HepG2 (cell line): Measurements from ENCODE around the gene DCAF7. TPM values are rescaled to one million over a fixed set of nuclear protein-coding genes. Genes with fewer than 3 reads are reported as not detected.
A peak's percentile ranks its signal among the peaks of the same experiment; 100 is the strongest.

Experiments used
- BRCA1 ChIP-seq: sonication (generic); formaldehyde crosslinking; IDR thresholded peaks from 2 replicates; pipeline ENCODE4 v1.4.0; 2020; ENCODE audit warnings: missing genetic modification reagents
- ELF3 ChIP-seq: IDR thresholded peaks from 2 replicates; pipeline ENCODE4 v1.6.1; 2016; ENCODE audit warnings: missing genetic modification reagents, missing compliant biosample characterization
- EP300 ChIP-seq, 3 experiments: sonication (generic) in 1 of 3; formaldehyde crosslinking in 1 of 3; IDR thresholded peaks; 2 replicates each; pipeline versions ENCODE4 v1.5.1 to v1.6.1; 2011 to 2020; ENCODE audit warnings: low read depth in 2 of 3, low read length in 2 of 3, borderline replicate concordance in 1 of 3, improper control_type of control experiment in 1 of 3, mild to moderate bottlenecking in 1 of 3, missing genetic modification reagents in 1 of 3, moderate library complexity in 1 of 3
- LBX2 ChIP-seq: sonication (generic); formaldehyde crosslinking; IDR thresholded peaks from 2 replicates; pipeline ENCODE4 v1.5.0; 2020; ENCODE audit warnings: missing genetic modification reagents, mild to moderate bottlenecking, borderline replicate concordance
- MAX ChIP-seq: IDR thresholded peaks from 2 replicates; pipeline ENCODE4 v1.6.1; 2012; ENCODE audit warnings: inconsistent platforms
- MAZ ChIP-seq, 2 experiments: sonication (generic) in 1 of 2; formaldehyde crosslinking in 1 of 2; IDR thresholded peaks; 2 replicates each; pipeline versions ENCODE4 v1.5.0 to v1.6.1; 2012 to 2020; ENCODE audit warnings: low read depth in 2 of 2, mild to moderate bottlenecking in 2 of 2, borderline replicate concordance in 1 of 2, improper control_type of control experiment in 1 of 2, low read length in 1 of 2, missing genetic modification reagents in 1 of 2, moderate library complexity in 1 of 2
- SOX6 ChIP-seq, 2 experiments: fragments of 450-650 bp in 1 of 2; sonication (generic) in 1 of 2; formaldehyde crosslinking in 1 of 2; IDR thresholded peaks; 2 replicates each; pipeline versions ENCODE4 v1.4.0 to v1.6.1; 2017 to 2020; ENCODE audit warnings: antibody characterized with exemption in 1 of 2, mild to moderate bottlenecking in 1 of 2, missing genetic modification reagents in 1 of 2
- SSRP1 ChIP-seq: IDR thresholded peaks from 2 replicates; pipeline ENCODE4 v1.6.1; 2016; ENCODE audit warnings: control low read depth
- ZBED4 ChIP-seq: sonication (generic); formaldehyde crosslinking; IDR thresholded peaks from 2 replicates; pipeline ENCODE4 v1.4.0; 2020; ENCODE audit warnings: missing genetic modification reagents, borderline replicate concordance
- ZBTB14 ChIP-seq: sonication (generic); formaldehyde crosslinking; IDR thresholded peaks from 2 replicates; pipeline ENCODE4 v1.4.0; 2020; ENCODE audit warnings: missing genetic modification reagents
- ZGPAT ChIP-seq: IDR thresholded peaks from 2 replicates; pipeline ENCODE4 v1.6.1; 2016; ENCODE audit warnings: mild to moderate bottlenecking
- ZNF501 ChIP-seq: sonication (generic); formaldehyde crosslinking; IDR thresholded peaks from 2 replicates; pipeline ENCODE4 v1.5.1; 2020; ENCODE audit warnings: mild to moderate bottlenecking, moderate library complexity, missing genetic modification reagents
- ZNF557 ChIP-seq: sonication (generic); formaldehyde crosslinking; IDR thresholded peaks from 2 replicates; pipeline ENCODE4 v1.4.0; 2020; ENCODE audit warnings: missing genetic modification reagents
- ZNF589 ChIP-seq: sonication (generic); formaldehyde crosslinking; conservative IDR thresholded peaks from 2 replicates; pipeline ENCODE4 v1.8.0; 2022; ENCODE audit warnings: mild to moderate bottlenecking, moderate library complexity, missing genetic modification reagents
- ZNF652 ChIP-seq: IDR thresholded peaks from 2 replicates; pipeline ENCODE4 v1.6.1; 2016; ENCODE audit warnings: low read depth, borderline replicate concordance
- ZNF781 ChIP-seq: sonication (generic); formaldehyde crosslinking; IDR thresholded peaks from 2 replicates; pipeline ENCODE4 v1.5.1; 2020; ENCODE audit warnings: borderline replicate concordance, mild to moderate bottlenecking, missing genetic modification reagents; ENCODE audit errors: not compliant biosample characterization
- ZNF792 ChIP-seq: IDR thresholded peaks from 2 replicates; pipeline ENCODE4 v1.6.1; 2016
- polyA plus RNA-seq, 8 experiments: library from polyadenylated mRNA; depleted of rRNA in 3 of 8; stranded (reverse) in 7 of 8; unstranded in 1 of 8; fragments of >200 nt; fragmentation: Illumina TruSeq in 4 of 8; extraction: Trizol in 4 of 8; gene quantifications; 2 replicates each; pipeline versions ENCODE4 v1.2.1 to v1.2.3, GENCODE V29; 2011 to 2016; ENCODE audit warnings: low read depth in 4 of 8, missing spikeins in 1 of 8, mixed read lengths in 1 of 8; ENCODE audit not compliant: insufficient read depth in 1 of 8
- total RNA-seq, 5 experiments: library from RNA; depleted of rRNA; stranded (reverse); fragments of >200 nt; fragmentation: Illumina TruSeq; extraction: Trizol; gene quantifications; 2 replicates each; pipeline ENCODE4 v1.2.3, GENCODE V29; 2016; ENCODE audit warnings: low read depth in 1 of 5

DCAF7 gene
- total and polyA plus RNA-seq, 2 of the 13 experiments (the other 11 are each of a cell fraction or from before 2014, with no cell fraction given): 55.2 to 73.4 TPM

- peak; percentile 82; the same call in 1 of the 2 replicates for TF ChIP-seq ZBED4 (CRISPR knock-in tag)
- no peak for TF ChIP-seq SSRP1 (CRISPR knock-in tag)
- no peak for TF ChIP-seq LBX2 (CRISPR knock-in tag)
- peak; percentile 80 for TF ChIP-seq ELF3 (CRISPR knock-in tag)
- peak; percentile 37; the same call in 1 of the 2 replicates for TF ChIP-seq MAX
- no peak for TF ChIP-seq ZNF652 (CRISPR knock-in tag)
- peak; percentile 96 for TF ChIP-seq ZNF792 (CRISPR knock-in tag)
- TF ChIP-seq ZNF557 (CRISPR knock-in tag): peak; percentile 87; the same call in 1 of the 2 replicates
- no peak for TF ChIP-seq MAZ (IDR thresholded peaks at IDR 0.05; ENCODE audit: borderline replicate concordance, low read depth, low read length)
- peak; percentile 57 for TF ChIP-seq MAZ (CRISPR knock-in tag; IDR thresholded peaks at IDR 0.05; ENCODE audit: low read depth)
- peak; percentile 74 for TF ChIP-seq ZNF781 (CRISPR knock-in tag)
- TF ChIP-seq ZNF589 (CRISPR knock-in tag): peak; percentile 58; the same call in 1 of the 2 replicates
- TF ChIP-seq ZGPAT (CRISPR knock-in tag): peak; percentile 92
- TF ChIP-seq BRCA1 (CRISPR knock-in tag): no peak
- peak; percentile 49 to 88; a peak in 3 of 4 replicates for TF ChIP-seq EP300 (IDR thresholded peaks at IDR 0.05; ENCODE audit: low read depth in 2 of 2, low read length in 2 of 2)
- TF ChIP-seq EP300 (CRISPR knock-in tag; IDR thresholded peaks at IDR 0.05; ENCODE audit: borderline replicate concordance): no peak; the same call in 1 of the 2 replicates
- peak; percentile 92 for TF ChIP-seq ZNF501 (CRISPR knock-in tag)
- no peak for TF ChIP-seq ZBTB14
- TF ChIP-seq SOX6 (IDR thresholded peaks at IDR 0.05): no peak
- TF ChIP-seq SOX6 (CRISPR knock-in tag; IDR thresholded peaks at IDR 0.05): peak; percentile 96
Observed at GRCh38 chr17:63519972-63520882, 30.1 kb upstream of the DCAF7 start (continued).
